ENCODE measurements around the gene GALNT18.

GALNT18 gene

GRCh38 chr11:11496879-11497278, 124.9 kb downstream of the GALNT18 start:
- no peak for DNase-seq (ENCODE audit: extremely low read depth, low read depth)
- no peak overlapping the region for H3K4me3 ChIP-seq (replicated peaks; ENCODE audit: low read depth, low read length)
- no peak for TF ChIP-seq CTCF (IDR thresholded peaks at IDR 0.05; ENCODE audit: low read depth, low read length, missing control alignments)

DNA sequence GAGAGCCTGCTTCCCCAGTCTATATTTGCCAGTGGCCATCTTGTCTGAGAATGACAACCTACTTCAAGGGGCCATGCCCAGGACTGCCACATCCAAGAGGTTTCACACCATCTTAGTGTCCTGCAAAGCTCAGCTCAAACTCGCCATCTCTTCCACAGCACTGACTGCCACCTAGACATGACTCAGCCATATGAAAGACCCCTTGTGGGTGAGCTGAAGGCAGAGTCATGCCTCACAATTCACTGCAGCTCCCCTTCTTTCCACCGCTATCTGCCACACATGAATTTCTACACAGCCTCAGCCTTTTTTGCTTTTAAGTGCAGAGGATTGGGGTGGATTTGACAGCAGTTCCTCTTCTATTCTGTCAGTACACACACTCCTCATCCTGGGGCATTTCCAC, 127.5 kb downstream of the GALNT18 start:
- DNase-seq (ENCODE audit: extremely low read depth, low read depth): no peak
- TF ChIP-seq CTCF (IDR thresholded peaks at IDR 0.05; ENCODE audit: low read depth, low read length, missing control alignments): no peak

DNA sequence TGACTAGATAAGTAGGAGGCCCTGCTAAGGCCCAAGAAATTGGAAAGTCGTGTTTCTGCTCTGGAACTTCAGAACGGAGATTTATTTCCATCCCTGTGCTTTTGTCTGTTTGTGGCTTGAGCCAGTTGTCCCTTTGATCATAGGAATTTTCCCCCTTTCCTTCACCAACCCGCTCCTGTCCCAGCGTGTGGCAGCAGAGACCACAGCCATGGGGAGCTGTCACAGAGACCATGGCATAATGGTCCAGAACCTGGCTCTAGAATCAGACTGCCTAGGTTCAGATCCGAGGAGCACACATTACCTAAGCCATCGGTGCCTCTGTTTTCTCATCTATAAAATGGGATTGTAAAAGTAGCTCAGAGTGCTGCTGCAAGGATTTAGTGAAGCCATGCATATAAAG, 128.1 kb downstream of the GALNT18 start:
- TF ChIP-seq CTCF (IDR thresholded peaks at IDR 0.05; ENCODE audit: low read depth, low read length, missing control alignments): no peak
- DNase-seq (ENCODE audit: extremely low read depth, low read depth): no peak
- no peak overlapping the region for H3K4me3 ChIP-seq (replicated peaks; ENCODE audit: low read depth, low read length)

More for the DNA sequence above, 127.5 kb downstream of the GALNT18 start:
- no peak overlapping the region for H3K4me3 ChIP-seq (replicated peaks; ENCODE audit: low read depth, low read length)

DNA sequence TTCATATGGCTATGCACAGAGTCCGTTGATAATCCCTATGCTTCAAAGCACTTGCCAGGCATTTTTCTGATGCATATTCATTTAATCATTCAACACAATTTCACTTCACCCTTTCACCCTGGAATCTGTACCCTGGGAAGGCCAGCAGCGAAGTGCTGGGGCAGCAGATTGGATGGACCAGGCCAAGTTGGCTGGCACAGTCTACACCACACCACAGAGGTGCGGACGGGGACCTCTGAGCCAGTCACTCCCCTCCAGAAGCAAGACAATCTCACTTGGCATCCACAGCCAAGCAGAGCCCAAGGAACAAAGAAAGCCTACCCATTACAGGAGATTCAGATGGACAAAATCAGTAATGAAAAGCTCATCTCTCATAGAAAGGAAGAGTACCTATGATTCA, 130.2 kb downstream of the GALNT18 start:
- DNase-seq (ENCODE audit: extremely low read depth, low read depth): no peak
- TF ChIP-seq CTCF (IDR thresholded peaks at IDR 0.05; ENCODE audit: low read depth, low read length, missing control alignments): no peak
- H3K4me3 ChIP-seq (replicated peaks; ENCODE audit: low read depth, low read length): no peak overlapping the region

- H3K4me3 ChIP-seq (replicated peaks; ENCODE audit: low read depth, low read length): no peak overlapping the region
- DNase-seq (ENCODE audit: extremely low read depth, low read depth): no peak
- TF ChIP-seq CTCF (IDR thresholded peaks at IDR 0.05; ENCODE audit: low read depth, low read length, missing control alignments): no peak
Measured at GRCh38 chr11:11491014-11491413, 130.8 kb downstream of the GALNT18 start.

DNA sequence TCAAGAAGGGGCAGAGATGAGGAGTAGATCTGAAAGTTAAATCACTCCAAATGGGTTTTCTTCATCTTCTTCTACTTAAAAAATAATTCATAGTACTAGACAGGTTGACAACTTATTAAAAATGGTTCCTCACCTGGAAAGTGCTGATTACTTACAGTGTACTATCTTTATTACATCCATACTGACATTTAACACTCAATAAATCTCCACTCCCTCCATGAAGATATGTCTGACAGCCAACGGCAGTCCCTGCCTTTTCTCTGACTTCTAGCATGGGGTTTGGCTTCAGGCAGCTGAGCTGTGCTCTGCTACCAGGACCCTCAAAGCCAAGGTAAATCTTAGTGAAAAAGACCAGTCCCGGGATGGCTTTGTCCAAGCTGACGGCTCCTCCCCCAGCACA, 135.4 kb downstream of the GALNT18 start:
- no peak overlapping the region for H3K4me3 ChIP-seq (replicated peaks; ENCODE audit: low read depth, low read length)
- TF ChIP-seq CTCF (IDR thresholded peaks at IDR 0.05; ENCODE audit: low read depth, low read length, missing control alignments): no peak
- DNase-seq (ENCODE audit: extremely low read depth, low read depth): no peak

- no peak for DNase-seq (ENCODE audit: extremely low read depth, low read depth)
- no peak for TF ChIP-seq CTCF (IDR thresholded peaks at IDR 0.05; ENCODE audit: low read depth, low read length, missing control alignments)
- no peak overlapping the region for H3K4me3 ChIP-seq (replicated peaks; ENCODE audit: low read depth, low read length)
Measured at GRCh38 chr11:11486002-11486401, 135.8 kb downstream of the GALNT18 start.

All from HFF-Myc (cell line).